DMS 273 treated with DMSO at 0.1 percent for 48 hours (cell line): Measurements from ENCODE around the gene RASL10A.
A peak's percentile ranks its signal among the peaks of the same experiment; 100 is the strongest.

ENCODE experiments used
- DNase-seq: peaks from one replicate; lab custom pipeline; 2025; lab: John Stamatoyannopoulos, UW

The RASL10A gene

GRCh38 chr22:29338398-29338797, 22.9 kb upstream of the RASL10A start:
- DNase-seq, result no peak

GRCh38 chr22:29337631-29338284, 22.3 kb upstream of the RASL10A start:
- DNase-seq, result no peak

- DNase-seq, result no peak
These were observed 21.4 kb upstream of the RASL10A start for GRCh38 chr22:29336751-29337490.

- no peak for DNase-seq
These were observed 20.2 kb upstream of the RASL10A start for GRCh38 chr22:29335656-29336055.

GRCh38 chr22:29334696-29335344, 19.3 kb upstream of the RASL10A start:
- no peak for DNase-seq

GRCh38 chr22:29334148-29334547, 18.7 kb upstream of the RASL10A start:
- DNase-seq, result no peak

- no peak for DNase-seq
These were observed 17.5 kb upstream of the RASL10A start for GRCh38 chr22:29332886-29333496.

- no peak for DNase-seq
These were observed 16.3 kb upstream of the RASL10A start for GRCh38 chr22:29331658-29332300.

GRCh38 chr22:29331213-29331612, 15.7 kb upstream of the RASL10A start:
- peak; percentile 57 for DNase-seq

GRCh38 chr22:29330753-29331152, 15.3 kb upstream of the RASL10A start:
- peak; percentile 100 for DNase-seq

GRCh38 chr22:29330291-29330690, 14.8 kb upstream of the RASL10A start:
- DNase-seq, result no peak

- DNase-seq, result no peak
These were observed 14.1 kb upstream of the RASL10A start for GRCh38 chr22:29329581-29329980.

GRCh38 chr22:29328566-29329500, 13.3 kb upstream of the RASL10A start:
- peak; percentile 70 for DNase-seq

GRCh38 chr22:29328055-29328454, 12.6 kb upstream of the RASL10A start:
- DNase-seq, result no peak

GRCh38 chr22:29327089-29327764, 11.7 kb upstream of the RASL10A start:
- no peak for DNase-seq

- no peak for DNase-seq
These were observed 11.0 kb upstream of the RASL10A start for GRCh38 chr22:29326481-29326880.

GRCh38 chr22:29325785-29326315, 10.4 kb upstream of the RASL10A start:
- no peak for DNase-seq

GRCh38 chr22:29325356-29325755, 9.9 kb upstream of the RASL10A start:
- DNase-seq, result no peak

GRCh38 chr22:29323641-29324040, 8.1 kb upstream of the RASL10A start:
- no peak for DNase-seq

GRCh38 chr22:29320546-29320945, 5.0 kb upstream of the RASL10A start:
- peak; percentile 23 for DNase-seq
